Prostate gland (tissue), 2 donors: ENCODE data around the gene PITPNB. TPM values are rescaled to one million over a fixed set of nuclear protein-coding genes. Genes with fewer than 3 reads are reported as not detected.
A peak's percentile ranks its signal among the peaks of the same experiment; 100 is the strongest.

Experiments used
- DNase-seq: peaks from one replicate; pipeline ENCODE4 v3.0.0-alpha.2; 2019; ENCODE audit warnings: low spot score
- H3K27ac ChIP-seq, 2 donors: fragments of 200-600 bp; sonication (generic); 2 replicates each; pipeline ENCODE4 v1.5.1; 2017 to 2019
- H3K27me3 ChIP-seq: fragments of 200-600 bp; sonication (generic); replicated peaks from 2 replicates; pipeline ENCODE4 v1.5.1; 2019; ENCODE audit not compliant: insufficient read depth
- H3K36me3 ChIP-seq, 2 donors: fragments of 200-600 bp; sonication (generic); 1 replicate in 1 of 2; 2 replicates in 1 of 2; pipeline versions ENCODE4 v1.5.1 to v1.8.1; 2017 to 2019
- H3K4me1 ChIP-seq: fragments of 200-600 bp; sonication (generic); replicated peaks from 2 replicates; pipeline ENCODE4 v1.5.1; 2019
- H3K4me3 ChIP-seq, 2 donors: fragments of 200-600 bp; sonication (generic); 2 replicates each; pipeline ENCODE4 v1.5.1; 2017 to 2019
- H3K9me3 ChIP-seq: fragments of 200-600 bp; sonication (generic); 2 replicates; pipeline ENCODE4 v1.5.1; 2017
- POLR2A ChIP-seq: fragments of 450-650 bp; IDR thresholded peaks from one replicate; pipeline ENCODE4 v1.6.1; 2016; ENCODE audit warnings: antibody characterized with exemption, mild to moderate bottlenecking
- POLR2AphosphoS5 ChIP-seq: sonication (generic); formaldehyde crosslinking; IDR thresholded peaks from one replicate; pipeline ENCODE4 v1.6.1; 2017; ENCODE audit warnings: antibody characterized with exemption
- WGBS: methylation state at CpG from one replicate; pipeline ENCODE4 v1.1.5; 2018; 5-methylcytosine and 5-hydroxymethylcytosine counted together
- intact Hi-C: fragments of 100-400 bp; cut with DNase I; formaldehyde crosslinking; loops from one replicate; pipeline ENCODE4 v1.14.2; 2022
- microRNA-seq: library from miRNA; unstranded; fragments of <30 nt; microRNA quantifications from one replicate; pipeline ENCODE4, GENCODE V29; 2016
- small RNA-seq, 2 donors: library from RNA; depleted of rRNA; stranded (forward); fragments of <200 nt; gene quantifications; one replicate each; pipeline ENCODE3, GENCODE V24; 2016
- total RNA-seq, 2 donors: library from RNA; depleted of rRNA; stranded (reverse); fragments of >200 nt; gene quantifications; one replicate each; pipeline ENCODE4 v1.1.0, GENCODE V29; 2016
- TF ChIP-seq, protein P1 (sequence below), 4 experiments: fragments of 200-600 bp in 2 of 4; fragments of 450-650 bp in 2 of 4; sonication (generic) in 2 of 4; IDR thresholded peaks; 1 replicate in 3 of 4; 2 replicates in 1 of 4; pipeline ENCODE4 v1.5.1; 2016 to 2019; ENCODE audit warnings: antibody characterized with exemption in 4 of 4, mild to moderate bottlenecking in 2 of 4, moderate library complexity in 2 of 4

PITPNB gene
- total RNA-seq, 2 donors from 2014 or later, result 23.8 to 43.6 TPM

DNA sequence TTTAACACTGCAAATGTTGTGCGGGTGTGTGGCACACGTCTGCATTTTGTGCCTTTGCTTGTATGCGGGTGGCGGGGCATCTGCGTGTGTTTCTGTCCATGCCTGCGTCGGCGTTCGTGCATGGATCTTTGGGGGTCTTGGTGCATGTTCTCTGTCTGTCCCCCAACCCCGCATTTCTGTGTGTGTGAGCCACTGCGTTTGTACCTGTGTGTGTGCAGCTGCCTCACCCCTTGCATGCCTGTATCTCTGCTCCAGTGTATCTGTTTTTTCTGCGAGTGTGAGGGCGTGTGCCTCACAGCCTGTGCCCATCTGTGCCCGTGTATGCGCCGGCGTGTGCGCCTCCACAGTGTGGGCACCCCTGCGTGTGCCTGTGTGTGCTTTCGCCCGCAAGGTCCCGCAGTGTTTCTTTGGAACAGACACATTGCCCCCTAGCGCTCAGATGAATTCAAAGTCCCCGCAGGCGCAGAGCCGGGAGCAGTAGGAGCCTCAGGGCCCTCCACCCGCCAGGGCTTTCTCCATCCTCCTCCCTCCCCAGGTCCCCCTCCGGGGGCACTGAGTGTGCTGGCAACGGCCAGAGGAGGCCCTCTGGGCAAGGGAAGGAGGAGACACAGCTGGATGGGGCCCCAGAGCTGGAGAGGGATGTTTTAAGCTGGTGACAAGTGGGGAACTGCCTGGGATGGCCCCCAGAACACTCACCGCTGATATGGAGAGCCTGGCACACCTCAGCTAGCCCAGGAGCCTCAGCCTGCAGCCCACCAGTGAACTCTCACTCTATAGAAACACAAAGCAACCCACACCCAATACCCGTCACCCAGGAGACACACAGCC lies 114.4 kb downstream of the PITPNB start:
- Histone ChIP-seq H3K36me3 (no peaks in the 10 kb centered on the region), H3K9me3 (no peaks in the 10 kb centered on the region), H3K4me3 (no peak overlapping the region), H3K27ac (no peak overlapping the region), H3K27me3 (no peaks in the 10 kb centered on the region), H3K4me1 (peaks cover 10% of the 10 kb centered on the region)
- peak; percentile 60 for DNase-seq
- TF ChIP-seq, protein P1, sequence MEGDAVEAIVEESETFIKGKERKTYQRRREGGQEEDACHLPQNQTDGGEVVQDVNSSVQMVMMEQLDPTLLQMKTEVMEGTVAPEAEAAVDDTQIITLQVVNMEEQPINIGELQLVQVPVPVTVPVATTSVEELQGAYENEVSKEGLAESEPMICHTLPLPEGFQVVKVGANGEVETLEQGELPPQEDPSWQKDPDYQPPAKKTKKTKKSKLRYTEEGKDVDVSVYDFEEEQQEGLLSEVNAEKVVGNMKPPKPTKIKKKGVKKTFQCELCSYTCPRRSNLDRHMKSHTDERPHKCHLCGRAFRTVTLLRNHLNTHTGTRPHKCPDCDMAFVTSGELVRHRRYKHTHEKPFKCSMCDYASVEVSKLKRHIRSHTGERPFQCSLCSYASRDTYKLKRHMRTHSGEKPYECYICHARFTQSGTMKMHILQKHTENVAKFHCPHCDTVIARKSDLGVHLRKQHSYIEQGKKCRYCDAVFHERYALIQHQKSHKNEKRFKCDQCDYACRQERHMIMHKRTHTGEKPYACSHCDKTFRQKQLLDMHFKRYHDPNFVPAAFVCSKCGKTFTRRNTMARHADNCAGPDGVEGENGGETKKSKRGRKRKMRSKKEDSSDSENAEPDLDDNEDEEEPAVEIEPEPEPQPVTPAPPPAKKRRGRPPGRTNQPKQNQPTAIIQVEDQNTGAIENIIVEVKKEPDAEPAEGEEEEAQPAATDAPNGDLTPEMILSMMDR (IDR thresholded peaks at IDR 0.05), result peak; percentile 28 to 75 (median 65)
- TF ChIP-seq POLR2AphosphoS5 (peak; percentile 19), POLR2A (no peak)
- WGBS, result 40% methylated on average over 31 of the region's 31 CpGs
- intact Hi-C loops, result loop anchor here (5.0 to 10.0 kb wide), 4 partner anchors 152 to 1130 kb away; no protein-coding TSS in a partner anchor

DNA sequence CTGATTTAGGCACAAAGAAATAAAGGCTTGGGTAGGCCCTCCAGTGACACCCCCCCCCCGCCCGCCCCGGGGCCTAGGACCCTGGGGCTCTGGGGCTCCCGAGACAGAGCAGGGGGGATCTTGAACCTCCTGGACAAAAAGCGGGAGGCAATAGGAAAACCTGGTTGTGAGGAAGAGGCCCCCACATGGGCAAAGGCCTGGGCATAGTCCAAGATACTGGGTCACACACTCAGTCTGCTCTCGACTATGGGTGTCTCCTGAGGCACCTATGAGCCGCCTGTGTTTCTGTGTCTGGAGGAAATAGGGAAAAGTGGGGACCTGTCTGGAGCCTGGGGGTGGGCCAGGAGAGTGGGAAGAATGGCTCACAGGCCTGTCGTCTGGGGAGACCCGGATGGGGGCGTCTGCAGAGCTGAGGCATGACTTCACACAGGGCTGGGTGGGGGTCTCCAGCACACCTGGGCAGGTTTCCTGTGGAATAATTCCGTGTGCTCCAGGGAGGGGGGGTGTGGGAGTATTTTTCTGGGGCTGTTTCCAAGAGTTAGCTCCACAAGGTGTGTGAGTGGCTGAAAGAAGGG lies 115.1 kb downstream of the PITPNB start:
- no peaks in the 10 kb centered on the region for H3K36me3 ChIP-seq
- 80% methylated on average over 11 of the region's 11 CpGs for WGBS
- H3K27me3 ChIP-seq, result no peaks in the 10 kb centered on the region
- H3K4me3 ChIP-seq, result no peak overlapping the region
- TF ChIP-seq, protein P1 (IDR thresholded peaks at IDR 0.05), result no peak
- TF ChIP-seq POLR2AphosphoS5, result no peak
- no peak for TF ChIP-seq POLR2A
- H3K4me1 ChIP-seq, result peaks cover 12% of the 10 kb centered on the region
- no peaks in the 10 kb centered on the region for H3K9me3 ChIP-seq
- no peak overlapping the region for H3K27ac ChIP-seq
- intact Hi-C loops, result loop anchor here (5.0 to 10.0 kb wide), 4 partner anchors 152 to 1129 kb away; no protein-coding TSS in a partner anchor
- DNase-seq, result no peak

DNA sequence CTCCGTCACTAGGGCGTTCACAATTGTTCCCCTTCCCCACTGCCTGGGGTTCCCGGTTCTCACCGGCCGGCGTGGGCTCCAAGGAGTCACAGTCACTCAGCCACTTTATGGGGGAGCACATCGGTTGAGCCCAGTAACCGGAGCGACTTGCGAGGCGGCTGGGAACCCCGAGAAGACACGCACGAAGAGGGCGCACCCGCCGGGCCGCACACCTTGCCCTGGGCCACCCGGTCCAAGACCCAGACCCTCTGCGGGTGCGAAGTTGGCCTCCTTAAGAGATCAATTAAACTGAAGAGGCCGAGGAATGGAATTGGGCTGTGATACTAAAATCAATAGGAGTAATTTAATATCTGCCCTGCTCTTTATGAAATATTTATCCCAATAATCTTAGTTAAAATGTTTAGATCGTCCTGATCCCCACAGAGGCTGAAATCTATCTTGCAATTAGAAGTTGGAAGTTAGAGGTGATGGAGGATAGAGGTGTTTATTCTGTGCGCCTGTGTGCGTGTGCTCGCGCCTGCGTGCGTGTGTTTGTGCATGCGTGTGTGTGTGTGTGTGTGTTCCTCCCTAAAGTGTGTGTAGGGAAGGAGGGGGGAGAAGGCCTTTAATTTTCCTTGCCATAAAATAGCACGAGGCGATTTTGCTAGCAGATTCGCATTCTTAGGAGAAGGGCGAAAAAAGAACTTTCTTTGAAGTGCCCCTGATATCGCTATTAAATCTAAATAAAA lies 116.5 kb downstream of the PITPNB start:
- no peaks in the 10 kb centered on the region for H3K36me3 ChIP-seq
- 29% methylated on average over 34 of the region's 35 CpGs for WGBS
- peaks cover 12% of the 10 kb centered on the region for H3K4me1 ChIP-seq
- peak overlapping the region; percentile 57 to 75 for H3K27ac ChIP-seq
- H3K4me3 ChIP-seq, result peak overlapping the region; percentile 59
- no peaks in the 10 kb centered on the region for H3K27me3 ChIP-seq
- no peak for DNase-seq
- TF ChIP-seq POLR2AphosphoS5 (no peak), POLR2A (no peak)
- TF ChIP-seq, protein P1 (IDR thresholded peaks at IDR 0.05), result no peak
- intact Hi-C loops, result loop anchor here (5.0 to 10.0 kb wide), 4 partner anchors 150 to 1128 kb away; no protein-coding TSS in a partner anchor
- H3K9me3 ChIP-seq, result no peaks in the 10 kb centered on the region

Small RNA genes within 50 kb of the gene (microRNA-seq; reads per million reads assigned to microRNA genes)
- not detected for gene MIR3199-1
- gene MIR3199-2, result not detected

Small RNA genes within 50 kb of the gene (small RNA-seq; reads per million reads assigned to genes)
- gene MIR3199-1, result 0.10 to 0.37 reads per million in 2 donors
- gene RF02198, result 0 reads per million in 2 donors

Other genes starting within 250 kb of the PITPNB start
- 1 to 10 TPM; 5.5 to 5.8 TPM for gene MN1, start 117.5 kb downstream of the PITPNB start, total RNA-seq